PFSK-1 (cell line): ENCODE measurements around the gene COX6A1.

Experiments
- POLR2AphosphoS5 ChIP-seq: IDR thresholded peaks from 2 replicates; pipeline ENCODE4 v1.6.1; 2012; ENCODE audit warnings: low read depth, mild to moderate bottlenecking, control low read depth, low read length, moderate library complexity
- SIN3A ChIP-seq: IDR thresholded peaks from 2 replicates; pipeline ENCODE4 v1.6.1; 2012; ENCODE audit warnings: mild to moderate bottlenecking, low read length, moderate library complexity, borderline replicate concordance; ENCODE audit not compliant: insufficient read depth
- TAF1 ChIP-seq: IDR thresholded peaks from 2 replicates; pipeline ENCODE4 v1.6.1; 2012; ENCODE audit warnings: low read length, control low read depth, borderline replicate concordance; ENCODE audit not compliant: insufficient read depth
- TF ChIP-seq, protein P1 (sequence below), 2 experiments: IDR thresholded peaks; 2 replicates each; pipeline versions ENCODE4 v1.6.1 to v1.8.0; 2011 to 2012; ENCODE audit warnings: low read depth in 2 of 2, low read length in 2 of 2, control low read depth in 1 of 2, inconsistent platforms in 1 of 2, mild to moderate bottlenecking in 1 of 2, moderate library complexity in 1 of 2; ENCODE audit not compliant: insufficient read depth in 1 of 2

DNA sequence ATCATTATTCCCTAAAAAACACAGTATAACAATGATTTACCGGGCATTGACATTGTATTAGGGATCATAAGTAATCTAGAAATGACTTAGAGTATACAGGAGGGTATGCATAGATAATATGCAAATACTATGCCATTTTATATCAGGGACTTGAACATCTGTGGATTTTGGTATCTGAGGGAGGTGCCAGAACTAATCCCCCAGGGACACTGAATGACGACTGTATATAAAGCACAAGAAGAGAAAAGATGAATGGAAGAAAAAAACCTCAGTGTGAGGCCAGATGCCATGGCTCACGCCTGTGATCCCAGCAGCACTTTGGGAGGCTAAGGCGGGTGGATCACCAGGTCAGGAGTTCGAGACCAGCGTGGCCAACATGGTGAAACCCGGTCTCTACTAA lies 25.5 kb upstream of the COX6A1 start:
- TF ChIP-seq TAF1 (no peak), POLR2AphosphoS5 (no peak), SIN3A (no peak)
- TF ChIP-seq, protein P1, sequence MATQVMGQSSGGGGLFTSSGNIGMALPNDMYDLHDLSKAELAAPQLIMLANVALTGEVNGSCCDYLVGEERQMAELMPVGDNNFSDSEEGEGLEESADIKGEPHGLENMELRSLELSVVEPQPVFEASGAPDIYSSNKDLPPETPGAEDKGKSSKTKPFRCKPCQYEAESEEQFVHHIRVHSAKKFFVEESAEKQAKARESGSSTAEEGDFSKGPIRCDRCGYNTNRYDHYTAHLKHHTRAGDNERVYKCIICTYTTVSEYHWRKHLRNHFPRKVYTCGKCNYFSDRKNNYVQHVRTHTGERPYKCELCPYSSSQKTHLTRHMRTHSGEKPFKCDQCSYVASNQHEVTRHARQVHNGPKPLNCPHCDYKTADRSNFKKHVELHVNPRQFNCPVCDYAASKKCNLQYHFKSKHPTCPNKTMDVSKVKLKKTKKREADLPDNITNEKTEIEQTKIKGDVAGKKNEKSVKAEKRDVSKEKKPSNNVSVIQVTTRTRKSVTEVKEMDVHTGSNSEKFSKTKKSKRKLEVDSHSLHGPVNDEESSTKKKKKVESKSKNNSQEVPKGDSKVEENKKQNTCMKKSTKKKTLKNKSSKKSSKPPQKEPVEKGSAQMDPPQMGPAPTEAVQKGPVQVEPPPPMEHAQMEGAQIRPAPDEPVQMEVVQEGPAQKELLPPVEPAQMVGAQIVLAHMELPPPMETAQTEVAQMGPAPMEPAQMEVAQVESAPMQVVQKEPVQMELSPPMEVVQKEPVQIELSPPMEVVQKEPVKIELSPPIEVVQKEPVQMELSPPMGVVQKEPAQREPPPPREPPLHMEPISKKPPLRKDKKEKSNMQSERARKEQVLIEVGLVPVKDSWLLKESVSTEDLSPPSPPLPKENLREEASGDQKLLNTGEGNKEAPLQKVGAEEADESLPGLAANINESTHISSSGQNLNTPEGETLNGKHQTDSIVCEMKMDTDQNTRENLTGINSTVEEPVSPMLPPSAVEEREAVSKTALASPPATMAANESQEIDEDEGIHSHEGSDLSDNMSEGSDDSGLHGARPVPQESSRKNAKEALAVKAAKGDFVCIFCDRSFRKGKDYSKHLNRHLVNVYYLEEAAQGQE (IDR thresholded peaks at IDR 0.05; ENCODE audit: insufficient read depth in 1 of 2, low read depth in 2 of 2, low read length in 2 of 2), result no peak
